Spleen (tissue), 11 donors: ENCODE measurements around the gene WNT7A. TPM values are rescaled to one million over a fixed set of nuclear protein-coding genes. Genes with fewer than 3 reads are reported as not detected.

Experiments used
- DNase-seq: peaks from one replicate; pipeline ENCODE4 v3.0.0-alpha.2; 2020
- H3K27ac ChIP-seq, 8 donors: fragments of 200-600 bp; sonication (generic) in 7 of 8; 1 replicate in 4 of 8; 2 replicates in 4 of 8; pipeline versions ENCODE4 v1.5.0 to v1.8.0; 2016 to 2021; ENCODE audit warnings: inconsistent platforms in 4 of 8, mild to moderate bottlenecking in 4 of 8, moderate library complexity in 1 of 8
- H3K27me3 ChIP-seq, 7 donors: fragments of 200-600 bp; sonication (generic) in 6 of 7; replicated peaks in 1 of 7; 1 replicate in 4 of 7; 2 replicates in 3 of 7; pipeline versions ENCODE4 v1.5.0 to v1.8.0; 2016 to 2021; ENCODE audit warnings: inconsistent platforms in 3 of 7, mild to moderate bottlenecking in 1 of 7
- H3K36me3 ChIP-seq, 6 donors: fragments of 200-600 bp; sonication (generic) in 5 of 6; 1 replicate in 4 of 6; 2 replicates in 2 of 6; pipeline versions ENCODE4 v1.5.0 to v1.8.0; 2016 to 2021; ENCODE audit warnings: inconsistent platforms in 2 of 6
- H3K4me1 ChIP-seq, 6 donors: fragments of 200-600 bp; sonication (generic) in 5 of 6; 1 replicate in 3 of 6; 2 replicates in 3 of 6; pipeline versions ENCODE4 v1.5.0 to v1.8.0; 2016 to 2021; ENCODE audit warnings: inconsistent platforms in 3 of 6
- H3K4me3 ChIP-seq, 8 donors: fragments of 200-600 bp; sonication (generic) in 7 of 8; 1 replicate in 4 of 8; 2 replicates in 4 of 8; pipeline versions ENCODE4 v1.5.0 to v1.8.0; 2016 to 2021; ENCODE audit warnings: inconsistent platforms in 4 of 8, mild to moderate bottlenecking in 4 of 8, moderate library complexity in 2 of 8
- H3K9me3 ChIP-seq, 8 donors: fragments of 200-600 bp; sonication (generic) in 7 of 8; 1 replicate in 4 of 8; 2 replicates in 4 of 8; pipeline versions ENCODE4 v1.5.0 to v1.8.0; 2016 to 2021; ENCODE audit warnings: inconsistent platforms in 4 of 8
- CTCF ChIP-seq, 11 experiments: fragments of 200-600 bp in 7 of 11; fragments of 450-650 bp in 4 of 11; sonication (generic) in 4 of 11; IDR thresholded peaks in 8 of 11; conservative IDR thresholded peaks in 3 of 11; 1 replicate in 7 of 11; 2 replicates in 4 of 11; pipeline versions ENCODE4 v1.4.0 to v1.8.0; 2016 to 2021; ENCODE audit warnings: antibody characterized with exemption in 11 of 11, inconsistent platforms in 4 of 11, mild to moderate bottlenecking in 1 of 11
- POLR2A ChIP-seq, 3 donors: fragments of 450-650 bp; IDR thresholded peaks; one replicate each; pipeline ENCODE4 v1.5.1; 2017; ENCODE audit warnings: antibody characterized with exemption in 3 of 3, mild to moderate bottlenecking in 1 of 3
- POLR2AphosphoS5 ChIP-seq, 3 donors: sonication (generic); formaldehyde crosslinking; IDR thresholded peaks; one replicate each; pipeline ENCODE4 v1.5.1; 2017; ENCODE audit warnings: antibody characterized with exemption in 3 of 3
- WGBS, 5 donors: extraction: QIAGEN DNeasy Blood & Tissue Kit in 3 of 5; methylation state at CpG; one replicate each; pipeline versions ENCODE4 v1.1.5 to v1.1.7; 2013 to 2018; 5-methylcytosine and 5-hydroxymethylcytosine counted together
- intact Hi-C: fragments of 100-400 bp; cut with DNase I; formaldehyde crosslinking; loops from one replicate; pipeline ENCODE4 v1.15.0; 2023; ENCODE audit warnings: low total_unique reads
- polyA plus RNA-seq, 3 donors: library from polyadenylated mRNA; stranded (reverse); fragments of 200-250 nt; gene quantifications; one replicate each; pipeline ENCODE4 v1.2.1, GENCODE V29; 2013
- total RNA-seq, 7 donors: library from RNA; depleted of rRNA in 3 of 7; stranded (reverse); fragments of >200 nt in 3 of 7; fragmentation: NEBNext Ultra II Directional in 4 of 7; extraction: Animal tissue kit (Norgen Biotek cat#: 25700) in 4 of 7; gene quantifications; one replicate each; pipeline versions ENCODE4 v1.1.0 to v1.2.1, GENCODE V29; 2016 to 2021
- donor health status: healthy with polysubstance abuse.
- donor health status: DM: no; HTN: no; CAD: no; lungs with moderate emphysema.
- donor health status: DM: no; HTN: no; CAD: no.
- donor health status: Bipolar disorder and iron deficiency.
- donor health status: healthy.
- donor health status: DM: no; HTN: no; CAD: no.
- donor health status: DM: yes; HTN: yes; CAD: no.

The WNT7A gene
- total and polyA plus RNA-seq, 10 donors, result 0.52 to 6.3 (median 2.0) TPM

- intact Hi-C loops, result no loop called here
- no peaks in the 10 kb centered on the region for H3K36me3 ChIP-seq
- peaks cover 0 to 28% (median 0%) of the 10 kb centered on the region in 7 donors for H3K27me3 ChIP-seq
- H3K27ac ChIP-seq, result no peak overlapping the region
- no peaks in the 10 kb centered on the region for H3K9me3 ChIP-seq
- TF ChIP-seq POLR2AphosphoS5 (IDR thresholded peaks at IDR 0.05) (no peak), POLR2A (IDR thresholded peaks at IDR 0.05) (no peak), CTCF (IDR thresholded peaks at IDR 0.05 in 8 of 11, conservative IDR thresholded peaks at IDR 0.05 in 3 of 11) (no peak)
- 68 to 85% (median 71%) methylated on average over 8 of the region's 8 CpGs for WGBS, 5 donors
- H3K4me1 ChIP-seq, result peaks cover 0 to 3% (median 0%) of the 10 kb centered on the region in 6 donors
- peak; percentile 12 for DNase-seq
- no peak overlapping the region for H3K4me3 ChIP-seq
Measured at GRCh38 chr3:13841141-13841540, 38.7 kb downstream of the WNT7A start.

- no peaks in the 10 kb centered on the region for H3K36me3 ChIP-seq
- peaks cover 0 to under 1% (median 0%) of the 10 kb centered on the region in 6 donors for H3K4me1 ChIP-seq
- H3K4me3 ChIP-seq, result no peak overlapping the region
- TF ChIP-seq POLR2AphosphoS5 (IDR thresholded peaks at IDR 0.05) (no peak), CTCF (IDR thresholded peaks at IDR 0.05 in 8 of 11, conservative IDR thresholded peaks at IDR 0.05 in 3 of 11) (no peak), POLR2A (IDR thresholded peaks at IDR 0.05) (no peak)
- H3K9me3 ChIP-seq, result no peaks in the 10 kb centered on the region
- no peak overlapping the region for H3K27ac ChIP-seq
- 80 to 88% (median 87%) methylated on average over 2 of the region's 2 CpGs for WGBS, 5 donors
- DNase-seq, result no peak
- H3K27me3 ChIP-seq, result peaks cover 0 to 25% (median 0%) of the 10 kb centered on the region in 7 donors
- intact Hi-C loops, result no loop called here
Measured at GRCh38 chr3:13840456-13840855, 39.4 kb downstream of the WNT7A start.

GRCh38 chr3:13839726-13840340 is 40.0 kb downstream of the WNT7A start:
- no peak for TF ChIP-seq CTCF (IDR thresholded peaks at IDR 0.05 in 8 of 11, conservative IDR thresholded peaks at IDR 0.05 in 3 of 11)
- TF ChIP-seq POLR2AphosphoS5 (IDR thresholded peaks at IDR 0.05), result no peak
- TF ChIP-seq POLR2A (IDR thresholded peaks at IDR 0.05), result no peak
- Histone ChIP-seq H3K4me1 (peaks cover 0 to 7% (median 0%) of the 10 kb centered on the region in 6 donors), H3K9me3 (no peaks in the 10 kb centered on the region), H3K27ac (no peak overlapping the region), H3K27me3 (peaks cover 0 to 26% (median 0%) of the 10 kb centered on the region in 7 donors), H3K4me3 (no peak overlapping the region), H3K36me3 (no peaks in the 10 kb centered on the region)
- 57 to 66% (median 60%) methylated on average over 5 of the region's 5 CpGs for WGBS, 5 donors
- intact Hi-C loops, result no loop called here
- DNase-seq, result peak; percentile 61

- intact Hi-C loops, result no loop called here
- peaks cover 0 to 27% (median 0%) of the 10 kb centered on the region in 7 donors for H3K27me3 ChIP-seq
- 74 to 86% (median 77%) methylated on average over 4 of the region's 4 CpGs for WGBS, 5 donors
- H3K9me3 ChIP-seq, result no peaks in the 10 kb centered on the region
- no peaks in the 10 kb centered on the region for H3K36me3 ChIP-seq
- no peak overlapping the region for H3K27ac ChIP-seq
- H3K4me1 ChIP-seq, result peaks cover 0 to 12% (median 0%) of the 10 kb centered on the region in 6 donors
- no peak overlapping the region for H3K4me3 ChIP-seq
- peak; percentile 34 for DNase-seq
- no peak for TF ChIP-seq POLR2AphosphoS5 (IDR thresholded peaks at IDR 0.05)
- TF ChIP-seq POLR2A (IDR thresholded peaks at IDR 0.05), result no peak
- TF ChIP-seq CTCF (IDR thresholded peaks at IDR 0.05 in 8 of 11, conservative IDR thresholded peaks at IDR 0.05 in 3 of 11), result no peak
Measured at GRCh38 chr3:13839253-13839652, 40.6 kb downstream of the WNT7A start.
